Tibial nerve (tissue), 4 donors: ENCODE measurements around the gene SNAPC4. TPM values are rescaled to one million over a fixed set of nuclear protein-coding genes. Genes with fewer than 3 reads are reported as not detected.

ENCODE experiments used
- DNase-seq, 2 donors: peaks; one replicate each; pipeline ENCODE4 v3.0.0-alpha.2; 2019; ENCODE audit warnings: low spot score in 2 of 2
- H3K27ac ChIP-seq, 4 donors: fragments of 200-600 bp; sonication (generic) in 3 of 4; one replicate each; pipeline ENCODE4 v1.5.1; 2017 to 2019; ENCODE audit warnings: mild to moderate bottlenecking in 1 of 4
- H3K27me3 ChIP-seq, 2 donors: fragments of 200-600 bp; sonication (generic) in 1 of 2; one replicate each; pipeline versions ENCODE4 v1.5.1 to v1.6.0; 2017 to 2019
- H3K36me3 ChIP-seq, 3 donors: fragments of 200-600 bp; sonication (generic); one replicate each; pipeline ENCODE4 v1.5.1; 2018 to 2019
- H3K4me1 ChIP-seq, 4 donors: fragments of 200-600 bp; sonication (generic) in 3 of 4; one replicate each; pipeline ENCODE4 v1.5.1; 2017 to 2019
- H3K4me3 ChIP-seq, 4 donors: fragments of 200-600 bp; sonication (generic) in 3 of 4; one replicate each; pipeline ENCODE4 v1.5.1; 2017 to 2019; ENCODE audit warnings: mild to moderate bottlenecking in 1 of 4, moderate library complexity in 1 of 4
- H3K9me3 ChIP-seq, 4 donors: fragments of 200-600 bp; sonication (generic) in 3 of 4; one replicate each; pipeline ENCODE4 v1.5.1; 2017 to 2019
- CTCF ChIP-seq, 5 experiments: fragments of 200-600 bp in 3 of 5; fragments of 450-650 bp in 2 of 5; sonication (generic) in 3 of 5; IDR thresholded peaks; one replicate each; pipeline ENCODE4 v1.5.1; 2016 to 2019; ENCODE audit warnings: antibody characterized with exemption in 5 of 5, mild to moderate bottlenecking in 3 of 5, moderate library complexity in 2 of 5
- EP300 ChIP-seq, 2 donors: sonication (generic); formaldehyde crosslinking; IDR thresholded peaks; one replicate each; pipeline ENCODE4 v1.6.1; 2017; ENCODE audit warnings: antibody characterized with exemption in 2 of 2, mild to moderate bottlenecking in 1 of 2
- POLR2A ChIP-seq, 2 donors: fragments of 450-650 bp; IDR thresholded peaks; one replicate each; pipeline ENCODE4 v1.6.1; 2017; ENCODE audit warnings: antibody characterized with exemption in 2 of 2, mild to moderate bottlenecking in 2 of 2, moderate library complexity in 2 of 2
- WGBS, 2 donors: methylation state at CpG; one replicate each; pipeline ENCODE4 v1.1.5; 2018; 5-methylcytosine and 5-hydroxymethylcytosine counted together
- total RNA-seq, 4 donors: library from RNA; depleted of rRNA; stranded (reverse); fragments of >200 nt; gene quantifications; one replicate each; pipeline ENCODE4 v1.1.0, GENCODE V29; 2016

SNAPC4 gene
- total RNA-seq, 4 donors from 2014 or later: 7.0 to 21.0 (median 9.5) TPM

DNA sequence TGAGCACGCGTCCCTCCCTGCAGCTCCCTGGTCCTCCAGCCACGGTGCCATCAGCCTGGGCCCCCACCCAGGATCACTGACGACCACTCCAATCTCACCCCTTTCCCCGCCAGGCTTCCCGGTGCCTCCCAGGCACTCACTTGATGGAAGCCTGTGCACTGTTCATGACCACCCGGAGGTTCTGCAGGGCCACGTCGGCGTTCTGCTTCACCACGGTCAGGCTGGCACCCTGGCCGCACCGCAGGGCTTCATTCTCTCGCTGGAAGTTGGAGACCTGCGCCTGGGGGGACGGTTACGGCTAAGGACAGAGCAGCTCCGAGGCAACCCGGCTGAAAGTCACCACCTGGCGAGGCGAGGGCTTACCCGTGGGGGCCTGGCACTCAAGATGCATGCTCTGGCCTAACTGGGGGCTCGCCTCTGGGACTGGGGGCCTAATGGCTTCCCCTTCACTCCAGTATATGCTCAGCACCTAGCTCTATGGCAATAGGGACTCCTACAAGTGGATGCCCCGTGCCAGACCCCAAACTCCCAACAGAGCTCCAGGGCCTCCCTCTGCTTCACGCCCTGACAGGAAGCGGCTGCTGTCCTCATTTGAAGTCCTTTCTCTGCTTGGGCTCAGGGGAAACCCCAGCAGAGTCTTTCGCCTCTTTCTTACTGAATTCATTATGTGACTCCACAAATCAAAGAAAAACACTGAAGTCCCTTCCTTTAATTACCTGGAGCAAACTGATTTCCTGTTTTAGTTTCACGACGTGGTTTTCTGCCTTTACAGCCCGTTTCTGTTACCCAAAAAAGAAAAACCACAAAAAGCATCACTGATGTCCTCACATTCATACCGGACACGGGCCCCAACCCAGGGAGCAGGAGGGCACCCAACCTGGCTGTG, 4.2 kb upstream of the SNAPC4 start:
- H3K4me1 ChIP-seq: peaks cover 0 to 27% (median 16%) of the 10 kb centered on the region in 4 donors
- no peak for DNase-seq
- WGBS, 2 donors: 89 to 90% methylated on average over 25 to 29 of the region's 32 CpGs
- no peaks in the 10 kb centered on the region for H3K27me3 ChIP-seq
- TF ChIP-seq EP300 (IDR thresholded peaks at IDR 0.05) (no peak), POLR2A (IDR thresholded peaks at IDR 0.05) (no peak), CTCF (IDR thresholded peaks at IDR 0.05) (no peak)
- no peaks in the 10 kb centered on the region for H3K9me3 ChIP-seq
- peak overlapping the region in 1 of 4 donors; percentile 59 for H3K27ac ChIP-seq
- no peak overlapping the region for H3K4me3 ChIP-seq
- H3K36me3 ChIP-seq: peaks cover 3 to 59% (median 8%) of the 10 kb centered on the region in 3 donors

- 83 to 88% methylated on average over 5 of the region's 5 CpGs for WGBS, 2 donors
- Histone ChIP-seq H3K27ac (peak overlapping the region in 1 of 4 donors; percentile 26), H3K4me3 (no peak overlapping the region), H3K27me3 (no peaks in the 10 kb centered on the region), H3K4me1 (peaks cover 0 to 27% (median 19%) of the 10 kb centered on the region in 4 donors), H3K36me3 (peaks cover 3 to 59% (median 8%) of the 10 kb centered on the region in 3 donors), H3K9me3 (no peaks in the 10 kb centered on the region)
- no peak for DNase-seq
- TF ChIP-seq POLR2A (IDR thresholded peaks at IDR 0.05) (no peak), EP300 (IDR thresholded peaks at IDR 0.05) (no peak), CTCF (IDR thresholded peaks at IDR 0.05) (no peak)
Measured at GRCh38 chr9:136403538-136403914, 3.6 kb upstream of the SNAPC4 start.

DNA sequence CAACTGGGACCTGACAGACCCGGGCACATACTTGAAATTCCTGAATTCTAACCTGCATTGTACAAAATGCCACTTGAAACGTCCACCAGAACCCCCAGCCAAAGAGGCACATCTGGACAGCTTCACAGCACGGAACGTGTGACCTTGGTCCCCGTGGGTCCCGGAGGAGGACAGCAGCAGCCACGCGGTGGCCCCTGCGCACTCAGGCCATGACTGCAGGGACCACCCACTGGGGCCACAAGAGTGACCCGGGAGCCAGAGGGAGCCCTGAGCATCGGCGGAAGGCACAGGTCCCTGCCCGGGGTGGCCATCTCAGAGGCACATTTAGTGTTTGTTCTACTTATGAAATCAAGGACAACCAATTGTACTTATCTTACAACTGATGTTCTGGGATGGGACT, 2.1 kb upstream of the SNAPC4 start:
- no peaks in the 10 kb centered on the region for H3K27me3 ChIP-seq
- no peaks in the 10 kb centered on the region for H3K9me3 ChIP-seq
- H3K4me3 ChIP-seq: no peak overlapping the region
- no peak for DNase-seq
- 70 to 75% methylated on average over 13 of the region's 13 CpGs for WGBS, 2 donors
- TF ChIP-seq CTCF (IDR thresholded peaks at IDR 0.05) (no peak), POLR2A (IDR thresholded peaks at IDR 0.05) (no peak), EP300 (IDR thresholded peaks at IDR 0.05) (no peak)
- no peak overlapping the region for H3K27ac ChIP-seq
- H3K4me1 ChIP-seq: peaks cover 0 to 27% (median 23%) of the 10 kb centered on the region in 4 donors
- H3K36me3 ChIP-seq: peaks cover under 1 to 58% (median 4%) of the 10 kb centered on the region in 3 donors

DNA sequence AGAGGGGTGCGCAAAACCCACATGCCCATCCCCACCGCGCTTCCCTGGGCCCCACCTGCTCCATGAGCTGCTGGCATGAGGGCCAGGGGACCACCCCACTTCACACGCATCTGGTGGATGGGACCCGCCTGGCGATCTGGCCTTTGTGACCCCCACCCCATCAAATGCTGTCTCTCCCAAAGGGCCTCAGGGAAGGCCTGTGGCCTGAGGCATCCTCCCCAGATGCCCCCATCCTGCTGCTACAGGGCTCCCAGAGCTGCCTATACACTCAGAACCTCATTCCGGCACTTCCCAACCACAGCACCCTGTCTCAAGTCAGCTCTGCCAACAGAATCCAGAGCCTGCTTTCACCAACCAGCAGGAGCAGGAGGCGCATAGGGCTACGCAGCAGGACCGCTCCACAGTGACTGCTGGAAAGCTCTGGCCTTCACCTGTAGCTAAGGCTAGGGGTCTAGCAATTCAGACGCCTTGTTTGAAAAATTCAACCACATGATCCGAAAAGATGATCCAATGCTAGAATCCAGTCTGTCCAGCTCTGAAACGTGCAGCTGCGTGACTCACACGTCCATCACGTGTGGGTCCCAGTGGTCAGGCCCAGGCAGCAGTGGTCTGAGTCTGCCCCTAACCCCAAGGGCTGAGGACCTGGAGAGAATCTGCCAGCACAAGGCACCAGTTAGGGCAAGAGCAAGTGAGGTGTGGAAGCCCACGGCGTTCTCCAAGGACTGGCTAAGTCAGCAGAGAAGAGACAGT, 1.4 kb upstream of the SNAPC4 start:
- Histone ChIP-seq H3K4me3 (no peak overlapping the region), H3K9me3 (no peaks in the 10 kb centered on the region), H3K27me3 (no peaks in the 10 kb centered on the region), H3K27ac (peak overlapping the region in 1 of 4 donors; percentile 80), H3K4me1 (peaks cover 0 to 27% (median 23%) of the 10 kb centered on the region in 4 donors), H3K36me3 (peaks cover 0 to 58% (median 0%) of the 10 kb centered on the region in 3 donors)
- no peak for DNase-seq
- WGBS, 2 donors: 89% methylated on average over 18 of the region's 18 CpGs
- TF ChIP-seq EP300 (IDR thresholded peaks at IDR 0.05): no peak
- no peak for TF ChIP-seq CTCF (IDR thresholded peaks at IDR 0.05)
- no peak for TF ChIP-seq POLR2A (IDR thresholded peaks at IDR 0.05)
